CD4-positive, alpha-beta T cell treated with Interferon alpha-2 for 1 hour (primary cell): ENCODE measurements around the gene ENAH.
"Not testable (repeated sequence)": the region's sequence is repeated elsewhere in the genome, so short reads cannot be mapped to it uniquely, and the experiment has no call there.

Source experiments
- DNase-seq, 2 donors: peaks; one replicate each; pipeline ENCODE4 v3.0.0-alpha.2; 2020 to 2022

Gene ENAH

GRCh38 chr1:225520587-225521227 lies 132.2 kb downstream of the ENAH start:
- no peak for DNase-seq

DNA sequence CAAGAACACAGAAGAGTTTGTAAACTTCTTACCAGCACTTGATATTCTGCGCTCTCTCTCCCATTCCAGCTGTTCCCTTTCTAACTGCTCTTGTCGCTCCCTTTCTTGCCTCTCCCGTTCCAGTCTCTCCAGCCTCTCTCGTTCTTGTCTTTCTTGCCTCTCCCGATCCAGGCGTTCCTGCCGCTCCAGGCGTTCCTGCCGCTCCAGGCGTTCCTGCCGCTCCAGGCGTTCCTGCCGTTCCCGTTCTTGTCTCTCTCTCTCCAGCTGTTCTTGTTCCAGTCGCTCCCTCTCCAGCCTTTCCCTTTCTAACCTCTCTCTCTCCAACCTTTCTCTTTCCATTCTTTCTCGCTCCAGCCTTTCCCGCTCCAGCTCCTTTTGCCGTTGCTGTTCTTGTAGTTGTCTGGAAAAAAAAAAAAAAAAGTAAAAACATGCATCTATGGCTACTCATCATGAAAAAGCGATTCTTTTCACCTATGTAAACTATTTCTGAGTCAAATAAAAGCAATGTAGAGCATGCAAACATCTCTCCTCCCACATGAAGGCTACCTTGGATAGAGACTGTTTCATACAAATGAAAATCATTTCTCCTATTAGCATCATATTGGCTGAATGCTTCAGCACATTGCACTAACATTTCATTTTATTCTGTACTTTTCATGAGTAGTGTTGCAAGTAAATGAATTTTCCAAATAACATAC lies 133.6 kb downstream of the ENAH start:
- no peak for DNase-seq

- DNase-seq: no peak
Observed at GRCh38 chr1:225517697-225518096, 135.2 kb downstream of the ENAH start.

DNA sequence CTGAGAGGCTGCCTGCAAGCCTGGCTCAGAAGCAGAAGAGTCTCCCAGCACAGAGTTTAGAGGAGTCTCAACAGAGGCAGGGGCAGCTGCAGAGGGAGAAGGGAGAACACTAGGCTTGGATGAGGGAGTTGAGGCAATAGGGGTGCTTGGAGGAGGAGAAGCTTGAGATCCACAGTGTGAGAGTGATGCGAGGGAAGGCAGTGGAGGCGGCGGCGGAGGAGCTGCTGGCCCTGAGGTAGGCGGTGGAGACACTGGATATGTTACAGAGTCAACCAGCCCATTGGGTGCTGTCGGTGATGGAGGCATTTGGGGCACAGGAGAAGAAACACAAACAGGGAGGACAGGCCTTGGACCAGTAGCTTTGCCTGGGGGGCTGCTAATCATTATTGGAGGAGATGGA lies 135.7 kb downstream of the ENAH start:
- no peak for DNase-seq

- DNase-seq: no peak
Observed at GRCh38 chr1:225514671-225515081, 138.2 kb downstream of the ENAH start.

GRCh38 chr1:225513576-225513975 lies 139.3 kb downstream of the ENAH start:
- DNase-seq: not testable (repeated sequence)

GRCh38 chr1:225511828-225512381 lies 141.0 kb downstream of the ENAH start:
- no peak for DNase-seq

DNA sequence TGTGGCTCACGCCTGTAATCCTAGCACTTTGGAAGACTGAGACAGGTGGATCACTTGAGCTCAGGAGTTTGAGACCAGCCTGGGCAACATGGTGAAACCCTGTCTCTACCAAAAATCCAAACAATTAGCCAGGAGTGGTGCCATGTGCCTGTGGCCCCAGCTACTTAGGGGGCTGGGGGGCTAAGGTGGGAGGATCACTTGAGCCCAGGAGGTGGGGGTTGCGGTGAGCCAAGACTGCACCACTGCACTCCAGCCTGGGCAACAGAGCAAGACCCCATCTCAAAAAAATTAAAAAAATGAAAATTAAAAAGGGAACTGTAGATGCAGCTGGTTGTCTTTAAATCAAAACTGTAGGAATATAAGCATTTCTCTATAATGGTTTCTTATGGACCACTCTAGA lies 142.2 kb downstream of the ENAH start:
- not testable (repeated sequence) for DNase-seq

DNA sequence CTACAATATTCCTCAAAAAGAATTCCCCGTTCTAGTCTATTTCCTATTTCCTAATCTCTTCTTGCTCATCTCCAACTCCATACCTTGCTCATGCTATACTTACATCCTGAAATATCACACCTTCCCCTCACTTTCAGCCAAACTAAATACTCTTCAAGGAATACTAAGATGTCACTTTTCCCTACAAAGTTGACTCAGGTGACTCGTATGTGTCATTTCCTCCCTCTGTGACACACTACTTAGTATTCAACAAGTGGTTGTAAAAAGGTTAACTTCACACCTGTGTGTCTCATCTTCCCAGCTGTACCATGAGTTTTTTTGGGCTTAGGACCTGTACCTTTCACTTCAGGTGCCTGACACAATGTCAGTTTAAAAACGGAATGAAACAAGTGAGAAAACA lies 143.2 kb downstream of the ENAH start:
- DNase-seq: no peak

- DNase-seq: no peak
Observed at GRCh38 chr1:225509376-225509707, 143.6 kb downstream of the ENAH start.

DNA sequence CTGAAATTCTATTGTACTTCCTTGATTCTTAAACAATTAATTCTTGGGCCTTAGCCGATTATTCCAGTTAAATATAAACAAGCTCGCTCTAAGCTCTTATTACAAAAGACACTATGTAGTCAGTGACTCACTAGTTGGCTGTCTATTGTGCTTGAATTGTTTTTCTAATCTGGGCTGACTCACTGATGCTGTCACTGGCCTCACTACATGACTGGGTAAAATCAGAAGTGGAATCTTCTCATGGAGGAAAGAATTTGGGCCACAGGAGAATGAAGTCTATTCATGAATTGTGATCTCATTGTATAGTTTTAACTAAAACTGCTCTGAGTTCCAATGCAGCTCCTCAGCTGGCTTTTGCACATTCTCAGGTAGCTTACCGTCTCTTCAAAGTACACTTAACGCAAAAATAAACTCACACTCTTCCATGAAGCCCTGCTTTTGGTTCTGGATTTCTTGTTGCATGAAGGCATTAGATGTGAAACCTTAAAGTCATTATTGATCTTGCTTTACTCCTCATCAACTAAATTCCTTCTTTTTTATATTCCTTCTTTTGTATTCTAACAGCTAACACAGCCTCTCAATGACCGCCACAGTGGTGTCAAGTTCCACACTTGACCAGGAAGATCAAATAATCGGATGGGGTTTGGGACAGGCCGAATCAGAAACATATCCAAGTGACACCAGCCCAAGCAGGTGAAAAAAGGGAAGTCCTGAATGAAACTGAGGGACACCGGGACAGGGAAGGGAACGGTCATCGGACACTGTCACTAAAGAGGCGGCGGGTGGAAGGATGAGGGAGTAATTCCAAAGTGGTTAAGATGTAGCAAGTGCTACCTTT lies 144.2 kb downstream of the ENAH start:
- no peak for DNase-seq

- DNase-seq: no peak
Observed at GRCh38 chr1:225506727-225507126, 146.2 kb downstream of the ENAH start.

DNA sequence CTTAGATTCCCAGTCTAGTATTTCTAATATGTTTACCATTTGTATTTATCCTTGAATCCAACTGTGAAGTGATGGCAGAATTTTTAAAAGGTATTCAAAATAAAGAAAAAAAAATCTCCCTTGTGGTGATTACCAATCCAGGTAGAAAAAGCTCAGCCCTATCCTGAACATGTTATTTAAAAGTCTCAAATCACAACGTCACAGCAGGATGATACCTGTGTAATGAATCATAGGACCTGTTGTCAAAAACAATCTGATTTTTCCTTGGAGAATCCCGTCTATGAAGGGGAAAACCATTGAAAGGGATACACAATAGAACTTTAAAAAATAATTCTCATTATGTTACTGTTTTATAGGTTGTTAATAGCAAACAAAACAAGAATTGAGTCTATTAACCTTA lies 148.1 kb downstream of the ENAH start:
- DNase-seq: no peak

- DNase-seq: no peak
Observed at GRCh38 chr1:225500624-225501192, 152.2 kb downstream of the ENAH start.

GRCh38 chr1:225498549-225499136 lies 154.3 kb downstream of the ENAH start:
- no peak for DNase-seq

GRCh38 chr1:225494789-225495359 lies 158.0 kb downstream of the ENAH start:
- DNase-seq: no peak

GRCh38 chr1:225493591-225494246 lies 159.2 kb downstream of the ENAH start:
- DNase-seq: no peak

GRCh38 chr1:225488676-225489075 lies 164.2 kb downstream of the ENAH start:
- DNase-seq: no peak

DNA sequence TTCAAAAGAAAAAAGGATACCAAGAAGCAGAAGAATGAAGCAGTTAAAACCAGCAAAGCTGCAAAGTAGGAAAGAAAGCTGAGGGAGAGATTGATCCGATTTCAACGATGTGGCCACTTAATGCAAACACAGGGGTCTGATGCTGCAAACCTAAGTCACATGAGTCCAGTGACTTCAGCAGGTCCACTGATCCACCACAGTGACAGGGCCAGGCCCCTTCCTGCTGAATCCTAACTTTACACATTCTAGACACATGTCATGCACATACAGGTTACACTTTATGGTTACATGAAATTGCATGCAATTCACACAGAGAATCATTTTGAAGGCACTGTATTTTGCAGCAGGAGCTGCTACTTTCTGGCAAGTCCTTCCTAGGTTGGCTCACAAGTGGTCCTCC lies 166.1 kb downstream of the ENAH start:
- no peak for DNase-seq

GRCh38 chr1:225485991-225486530 lies 166.9 kb downstream of the ENAH start:
- no peak for DNase-seq

DNA sequence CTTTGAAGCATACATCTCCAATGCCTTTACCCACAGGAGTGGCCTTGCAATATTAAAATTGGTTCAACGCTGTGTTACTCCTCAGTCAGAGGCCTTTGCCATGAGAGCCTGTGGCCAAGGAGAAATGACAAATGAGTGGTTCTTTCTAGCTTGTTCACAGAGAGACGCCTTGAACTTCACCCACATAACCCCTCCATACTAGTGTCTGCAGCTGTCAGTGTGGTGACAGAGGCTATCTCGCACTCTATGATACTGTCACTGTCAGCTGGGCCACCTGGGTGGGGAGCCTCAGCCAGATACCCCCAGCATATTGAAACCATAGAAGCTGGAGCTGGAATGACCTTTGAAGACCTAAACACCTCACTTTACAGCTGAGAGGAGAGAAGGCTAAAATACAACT lies 167.7 kb downstream of the ENAH start:
- DNase-seq: no peak
